Kidney tubule cell (primary cell): ENCODE measurements around the gene TJP1.

Source experiments
- DNase-seq: peaks from one replicate; pipeline ENCODE4 v3.0.0-alpha.2; 2018; ENCODE audit warnings: low spot score

Gene TJP1

DNA sequence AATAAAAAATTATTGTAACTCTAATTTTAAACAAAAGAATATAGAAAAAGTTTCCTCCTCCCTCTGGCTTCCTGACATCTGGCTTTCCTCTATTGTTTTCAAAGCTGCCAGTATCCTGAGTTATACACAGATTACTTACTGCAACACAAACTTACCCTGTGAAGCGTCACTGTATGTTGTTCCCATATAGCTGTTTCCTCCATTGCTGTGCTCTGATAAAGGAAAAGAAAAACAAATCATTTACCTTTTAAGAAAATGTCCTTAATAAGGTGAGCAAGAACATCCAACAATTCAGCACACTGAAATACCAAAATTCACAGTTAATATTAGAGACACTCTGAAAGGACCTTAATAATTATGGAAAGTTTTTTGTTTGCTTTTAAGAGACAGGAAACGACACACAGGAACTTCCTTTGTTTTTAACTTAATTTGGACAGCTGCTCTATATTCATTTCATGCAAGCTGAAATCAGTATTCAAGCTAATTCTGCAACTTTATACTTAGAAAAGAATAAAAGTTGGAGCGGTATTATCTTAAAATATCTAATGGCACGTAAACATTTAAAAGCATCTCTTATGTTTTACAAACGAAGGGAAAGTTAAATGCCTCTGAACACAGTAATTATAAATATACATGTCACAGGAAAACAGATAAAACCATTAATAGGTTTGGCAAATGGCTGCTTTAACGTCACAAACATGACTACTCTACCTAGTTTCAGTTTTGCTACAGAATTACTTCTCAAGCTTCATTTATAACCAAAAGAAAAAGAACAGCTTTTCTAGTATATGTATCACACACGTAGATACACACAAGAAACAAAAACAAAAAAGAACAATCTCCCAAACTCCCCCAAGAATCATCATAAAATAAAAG, 21.5 kb downstream of the TJP1 start:
- no peak for DNase-seq

DNA sequence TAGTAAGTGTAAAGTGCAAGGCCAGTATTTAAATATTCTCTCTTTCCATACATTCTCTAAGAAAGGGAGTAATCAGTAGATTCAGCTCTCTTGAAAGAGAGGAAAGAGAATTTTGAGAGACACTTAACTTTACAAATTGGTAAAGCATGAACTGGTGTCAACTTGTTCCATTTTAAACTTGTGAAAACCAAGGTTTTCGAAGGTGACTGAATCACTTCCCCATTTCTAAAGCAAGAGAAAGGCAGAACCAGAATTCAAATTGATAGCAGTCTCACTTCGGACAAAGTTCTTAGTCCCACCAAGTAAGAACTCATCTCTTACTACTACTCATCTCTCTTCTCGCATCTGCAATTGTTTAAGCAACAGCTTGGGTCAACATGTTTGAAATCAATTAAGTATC, 22.4 kb downstream of the TJP1 start:
- DNase-seq: no peak

DNA sequence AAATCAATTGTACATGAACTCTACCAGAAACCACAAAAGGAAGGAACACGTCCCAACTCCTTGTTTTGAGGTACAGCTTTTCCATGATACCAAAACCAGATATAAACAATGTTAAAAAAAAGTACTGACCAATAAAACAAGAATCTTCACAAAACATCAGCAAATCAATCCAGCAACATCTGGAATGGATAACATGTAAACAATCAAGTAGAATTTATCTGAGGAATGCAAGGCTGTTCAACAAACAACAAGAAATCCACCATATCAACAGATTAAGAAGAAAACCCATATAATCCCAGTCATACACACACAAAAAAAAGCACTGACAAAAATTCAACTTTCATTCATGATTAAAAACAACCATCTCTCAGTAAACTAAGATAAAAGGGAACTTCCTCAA, 26.7 kb downstream of the TJP1 start:
- DNase-seq: no peak

DNA sequence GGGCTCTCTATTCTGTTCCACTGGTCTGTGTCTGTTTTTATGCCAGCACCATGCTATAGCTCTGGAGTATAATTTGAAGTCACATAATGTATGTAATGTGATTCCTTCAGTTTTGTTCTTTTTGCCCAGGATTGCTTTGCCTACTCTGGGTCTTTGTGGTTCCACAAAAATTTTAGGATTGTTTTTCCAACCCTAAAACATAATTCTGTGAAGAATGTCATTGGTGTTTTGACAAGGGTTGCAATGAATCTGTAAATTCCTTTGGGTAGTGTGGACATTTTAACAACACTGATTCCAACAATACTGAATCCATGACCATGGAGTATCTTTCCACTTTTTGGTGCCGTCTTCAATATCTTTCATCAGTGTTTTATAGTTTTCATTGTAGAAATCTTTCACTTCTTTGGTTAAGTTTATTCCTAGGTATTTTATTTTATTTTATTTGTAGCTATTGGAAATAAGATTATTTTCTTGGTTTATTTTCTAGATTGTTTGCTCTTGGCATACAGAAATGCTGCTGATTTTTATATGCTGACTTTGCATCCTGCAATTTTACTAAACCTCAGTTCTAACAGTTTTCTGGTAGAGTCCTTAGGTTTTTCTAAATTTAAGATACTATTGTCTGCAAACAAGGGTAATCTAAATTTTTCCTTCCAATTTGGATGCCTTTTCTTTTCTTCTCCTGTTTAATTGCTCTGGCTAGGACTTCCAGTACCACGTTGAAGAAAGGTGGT, 29.7 kb downstream of the TJP1 start:
- no peak for DNase-seq

DNA sequence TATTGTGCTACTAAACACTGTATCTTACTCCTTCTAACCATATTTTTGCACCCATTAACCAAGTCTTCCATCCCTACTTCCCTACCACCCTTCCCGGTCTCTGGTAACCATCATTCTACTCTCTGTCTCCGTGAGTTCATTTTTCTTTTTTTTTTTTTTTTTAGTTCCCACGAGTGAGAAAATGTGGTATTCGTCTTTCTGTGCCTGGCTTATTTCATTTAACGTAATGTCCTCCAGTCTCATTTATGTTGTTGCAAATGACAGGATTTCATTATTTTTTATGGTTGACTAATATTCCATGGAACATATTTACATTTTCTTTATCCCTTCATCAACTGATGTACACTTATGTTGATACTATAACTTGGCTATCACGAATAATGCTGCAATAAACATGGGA, 31.7 kb downstream of the TJP1 start:
- no peak for DNase-seq

DNA sequence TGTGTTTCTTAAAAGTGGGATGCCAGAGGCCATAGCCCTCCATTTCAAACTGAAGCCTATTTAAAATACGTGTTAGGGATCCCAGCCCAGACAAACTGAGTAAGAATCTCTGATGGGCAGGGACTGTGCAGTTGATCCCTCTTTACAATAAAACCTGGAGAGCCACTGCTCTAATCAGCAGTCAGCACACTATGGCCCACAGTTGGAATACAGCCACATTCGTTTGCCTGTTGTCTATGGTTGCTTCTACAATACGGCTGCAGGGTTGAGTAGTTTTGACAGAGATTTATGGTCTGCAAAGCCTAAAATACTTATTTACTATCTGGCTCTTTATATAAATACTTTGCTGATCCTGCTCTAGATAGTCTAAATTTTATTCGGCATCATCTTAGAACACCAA, 32.4 kb downstream of the TJP1 start:
- DNase-seq: no peak

DNA sequence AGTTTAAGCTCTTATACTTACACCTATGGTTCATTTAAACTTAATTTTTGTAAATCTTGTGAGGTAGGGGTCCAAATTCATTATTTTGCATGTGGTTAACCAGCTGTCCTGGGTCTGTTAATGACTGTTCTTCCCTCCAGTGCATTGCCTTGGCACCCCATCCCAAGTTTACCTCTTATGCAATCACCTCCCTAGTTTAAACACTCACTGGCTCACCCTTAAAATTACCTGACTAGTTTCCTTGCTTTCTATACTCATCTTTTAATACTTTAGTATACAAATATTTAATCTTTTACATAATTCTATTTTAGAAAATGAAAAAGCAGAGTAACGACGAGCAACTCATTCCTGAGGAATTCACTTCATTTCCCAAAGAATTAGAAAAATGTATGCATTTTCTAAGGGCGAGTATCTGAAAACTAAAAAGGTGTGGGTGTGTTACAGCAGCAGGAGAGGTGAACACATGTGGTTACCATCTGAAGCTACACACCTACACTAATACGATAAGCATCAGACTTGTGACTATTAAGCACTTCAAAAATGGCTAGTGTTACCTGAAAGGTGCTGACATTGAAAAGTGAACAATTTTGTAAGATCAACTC, 33.7 kb downstream of the TJP1 start:
- no peak for DNase-seq

DNA sequence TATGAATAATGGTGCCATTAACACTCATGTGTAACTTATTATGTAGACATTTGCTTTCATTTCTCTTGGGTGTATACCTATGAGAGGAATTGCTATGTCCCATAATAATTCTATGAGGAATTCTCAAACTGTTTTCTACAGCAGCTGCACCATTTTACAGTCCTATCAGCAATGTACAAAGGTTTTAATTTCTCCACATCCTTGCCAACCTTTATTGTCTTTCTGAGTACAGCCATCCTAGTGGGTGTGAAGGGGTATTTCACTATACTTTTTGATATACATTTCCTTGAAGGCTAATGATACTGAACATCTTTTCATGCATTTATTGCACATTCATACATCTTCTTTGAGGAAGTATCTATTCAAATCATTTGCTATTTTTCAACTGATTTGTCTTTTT, 34.5 kb downstream of the TJP1 start:
- DNase-seq: no peak

DNA sequence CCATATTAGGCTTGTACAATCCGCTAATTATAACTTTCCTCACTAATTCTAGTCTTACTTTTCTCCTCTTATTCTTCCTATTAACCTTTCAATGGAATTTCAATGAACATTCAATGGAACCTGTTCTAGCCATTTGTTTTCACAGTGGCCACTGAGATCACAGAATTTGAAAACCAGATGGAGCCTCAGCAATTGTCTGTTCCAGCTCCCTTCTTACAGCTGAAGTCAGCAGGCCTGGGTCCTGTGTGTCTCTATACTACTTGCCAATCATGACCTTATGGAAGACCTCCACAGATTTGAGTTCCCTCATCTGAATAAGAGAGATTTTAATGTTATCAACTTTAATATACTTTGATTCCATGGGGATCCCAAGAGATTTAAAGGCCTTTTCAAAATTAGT, 36.6 kb downstream of the TJP1 start:
- DNase-seq: no peak

DNA sequence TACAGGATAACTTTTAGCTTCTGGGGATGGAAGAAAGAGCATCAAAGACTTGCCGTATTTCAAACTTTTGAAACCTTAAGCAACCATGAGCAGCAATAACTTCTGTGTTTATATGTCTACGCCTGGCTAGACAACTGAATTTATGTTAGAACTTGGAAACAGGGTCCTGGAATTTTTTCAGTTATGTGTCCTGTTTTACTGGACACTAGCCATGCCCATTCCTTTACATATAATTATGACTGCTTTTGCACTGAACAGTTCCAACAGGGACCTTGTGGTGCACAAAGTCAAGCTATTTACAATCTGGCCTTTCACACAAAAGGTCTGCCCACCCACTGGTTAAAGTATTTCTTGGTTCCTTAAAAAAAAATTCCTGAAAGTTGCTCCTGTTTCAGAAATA, 37.1 kb downstream of the TJP1 start:
- no peak for DNase-seq

DNA sequence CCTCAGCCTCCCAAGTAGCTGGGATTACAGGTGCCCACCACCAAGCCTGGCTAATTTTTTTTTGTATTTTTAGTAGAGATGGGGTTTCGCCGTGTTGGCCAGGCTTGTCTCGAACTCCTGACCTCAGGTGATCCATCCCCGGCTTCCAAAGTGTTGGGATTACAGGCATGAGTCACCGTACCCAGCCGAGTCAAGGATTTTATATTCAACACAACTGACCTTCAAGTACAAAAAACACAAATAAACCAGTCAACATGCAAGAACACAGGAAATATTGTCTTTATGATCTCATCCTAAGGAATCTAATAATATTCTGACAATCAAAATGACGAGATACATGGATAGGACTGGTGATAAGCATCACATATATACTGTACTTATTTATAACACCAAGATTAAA, 37.9 kb downstream of the TJP1 start:
- no peak for DNase-seq

DNA sequence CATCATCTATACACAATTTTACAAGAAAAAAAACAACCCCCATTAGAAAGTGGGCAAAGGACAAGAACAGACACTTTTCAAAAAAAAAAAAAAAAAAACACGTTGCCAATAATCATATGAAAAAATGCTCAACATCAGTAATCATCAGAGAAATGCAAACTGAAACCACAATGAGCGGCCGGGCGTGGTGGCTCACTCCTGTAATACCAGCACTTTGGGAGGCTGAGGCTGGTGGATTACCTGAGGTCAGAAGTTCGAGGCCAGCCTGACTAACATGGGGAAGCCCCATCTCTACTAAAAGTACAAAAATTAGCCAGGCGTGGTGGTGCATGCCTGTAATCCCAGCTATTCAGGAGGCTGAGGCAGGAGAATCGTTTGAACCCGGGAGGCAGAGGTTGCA, 39.5 kb downstream of the TJP1 start:
- DNase-seq: peak; percentile 46

DNA sequence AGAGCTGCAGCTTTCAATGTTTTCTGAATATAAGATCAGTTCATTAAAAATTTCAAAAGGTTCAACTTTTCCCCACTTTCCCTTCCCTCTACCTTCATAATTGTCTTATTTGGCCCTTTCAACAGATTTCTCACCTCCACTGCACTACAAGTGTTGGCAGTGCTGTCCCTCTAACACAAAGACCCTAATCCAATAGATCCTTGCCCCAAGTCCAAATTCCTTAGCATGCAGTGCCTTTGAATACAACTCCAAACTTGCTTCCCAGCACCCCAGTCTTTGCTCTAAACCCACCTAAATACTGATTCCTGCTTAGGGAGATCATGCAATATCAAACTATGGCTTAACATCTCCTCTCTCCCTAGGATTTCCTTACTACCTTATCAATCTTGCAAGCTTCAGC, 43.9 kb downstream of the TJP1 start:
- no peak for DNase-seq

DNA sequence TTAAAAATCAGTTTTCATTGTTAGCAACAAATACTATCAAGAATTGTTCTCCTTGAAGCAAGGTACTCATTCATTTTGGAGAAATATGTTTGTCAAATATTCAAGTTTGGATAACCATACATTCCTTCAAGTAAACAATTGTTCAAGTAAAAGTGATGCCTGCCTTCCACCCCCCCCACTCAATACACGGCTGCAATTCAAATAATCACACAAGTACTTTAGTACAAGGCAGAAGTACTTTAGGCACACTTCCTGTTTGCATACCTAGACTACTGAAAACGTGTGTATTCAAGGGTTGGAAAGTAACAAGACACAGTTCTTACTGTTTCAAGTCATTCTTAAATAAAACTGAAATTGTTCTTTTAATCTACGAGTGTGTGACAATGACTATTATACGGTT, 45.4 kb downstream of the TJP1 start:
- DNase-seq: no peak

DNA sequence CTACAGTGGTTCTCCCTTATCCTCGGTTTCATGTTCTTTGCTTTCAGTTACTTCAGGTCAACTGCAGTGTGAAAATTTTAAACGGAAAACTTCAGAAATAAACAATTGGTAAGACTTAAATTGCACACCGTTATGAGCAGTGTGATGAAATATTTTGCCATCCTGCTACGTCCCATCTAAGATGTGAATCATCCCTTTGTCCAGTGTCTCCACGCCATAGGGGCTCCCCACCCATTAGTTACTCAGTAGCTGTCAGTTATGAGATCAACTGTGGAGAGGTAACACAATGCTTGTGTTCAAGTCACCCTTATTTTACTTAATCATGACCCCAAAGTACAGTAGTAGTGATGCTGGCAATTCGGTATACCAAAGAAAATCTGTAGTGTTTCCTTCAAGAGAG, 47.4 kb downstream of the TJP1 start:
- DNase-seq: peak; percentile 79

DNA sequence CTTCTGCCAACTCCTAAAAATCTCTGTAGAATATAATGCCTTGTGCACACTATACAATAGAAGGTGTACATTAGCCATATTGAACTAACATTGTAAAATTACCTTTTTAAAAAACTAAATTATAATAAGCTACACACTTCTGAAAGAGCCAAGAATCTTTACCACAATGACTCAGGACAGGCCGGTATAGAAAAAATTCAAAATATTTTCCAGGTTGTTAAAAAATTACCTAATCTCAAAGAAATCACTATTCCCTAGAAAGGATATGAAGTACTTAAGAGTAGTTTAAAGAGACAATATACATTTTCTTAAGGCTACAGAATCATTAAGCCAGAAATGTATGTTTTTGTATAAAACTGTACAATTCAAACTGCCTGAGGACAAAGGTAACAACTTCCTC, 48.5 kb downstream of the TJP1 start:
- peak; percentile 16 for DNase-seq

DNA sequence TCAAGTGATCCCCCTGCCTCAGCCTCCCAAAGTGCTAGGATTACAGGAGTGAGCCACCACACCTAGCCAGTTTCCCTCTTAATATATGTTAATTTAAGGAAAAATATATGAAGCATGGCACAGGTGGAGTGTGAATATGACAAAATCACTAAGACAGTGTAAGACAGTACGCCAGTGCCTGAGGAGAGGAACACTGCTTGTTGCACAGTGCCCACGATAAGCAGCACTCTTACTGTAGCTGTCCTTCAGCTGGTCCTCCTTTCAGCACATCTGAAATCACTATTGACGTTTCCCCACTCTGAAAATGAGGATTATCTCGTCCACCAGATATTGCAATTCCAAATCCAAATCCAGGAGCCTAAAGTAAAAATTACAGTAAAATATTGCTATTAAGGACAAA, 49.3 kb downstream of the TJP1 start:
- DNase-seq: no peak

DNA sequence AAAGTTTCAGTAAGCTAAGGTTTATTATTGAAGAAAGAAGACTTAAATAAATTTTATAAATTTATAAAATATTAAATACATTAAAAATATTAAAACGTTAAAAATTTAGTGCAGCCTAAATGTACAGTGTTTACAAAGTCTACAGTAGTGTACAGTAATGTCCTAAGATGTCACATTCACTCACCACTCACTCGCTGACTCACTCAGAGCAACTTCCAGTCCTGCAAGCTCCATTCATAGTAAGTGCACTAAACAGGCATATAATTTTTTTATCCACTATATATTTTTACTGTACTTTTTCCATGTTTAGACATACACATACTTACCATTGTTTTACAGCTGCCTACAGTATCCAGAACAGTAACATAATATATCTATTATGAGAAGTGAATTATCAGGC, 51.5 kb downstream of the TJP1 start:
- peak; percentile 22 for DNase-seq

DNA sequence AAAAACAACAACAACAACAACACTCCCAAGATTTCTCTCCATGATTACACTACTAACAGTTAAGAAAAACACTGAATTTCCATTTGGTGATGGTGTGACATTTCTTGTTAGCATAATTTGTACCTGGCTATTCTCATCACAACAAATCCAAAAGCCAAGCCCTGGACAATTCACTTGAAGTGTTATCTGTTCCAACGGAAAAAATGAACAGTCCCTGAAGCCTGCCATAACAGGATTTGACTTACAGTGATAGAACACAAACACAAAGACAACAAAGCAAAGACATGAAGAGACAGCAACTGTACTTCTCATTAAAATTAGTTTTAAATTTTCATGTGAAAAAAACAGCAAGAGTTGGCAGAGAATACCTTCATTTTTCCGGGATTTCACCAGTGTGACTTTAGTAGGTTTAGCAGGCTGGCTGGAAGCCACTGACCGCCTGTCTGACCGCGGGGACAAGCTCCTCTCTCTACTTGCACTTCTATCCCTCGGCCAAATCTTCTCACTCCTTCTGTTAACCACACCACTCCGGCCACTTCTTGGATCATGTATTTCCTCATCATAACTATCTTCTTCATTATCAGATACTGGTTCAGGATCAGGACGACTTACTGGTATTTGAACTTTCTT, 56.3 kb downstream of the TJP1 start:
- DNase-seq: no peak

DNA sequence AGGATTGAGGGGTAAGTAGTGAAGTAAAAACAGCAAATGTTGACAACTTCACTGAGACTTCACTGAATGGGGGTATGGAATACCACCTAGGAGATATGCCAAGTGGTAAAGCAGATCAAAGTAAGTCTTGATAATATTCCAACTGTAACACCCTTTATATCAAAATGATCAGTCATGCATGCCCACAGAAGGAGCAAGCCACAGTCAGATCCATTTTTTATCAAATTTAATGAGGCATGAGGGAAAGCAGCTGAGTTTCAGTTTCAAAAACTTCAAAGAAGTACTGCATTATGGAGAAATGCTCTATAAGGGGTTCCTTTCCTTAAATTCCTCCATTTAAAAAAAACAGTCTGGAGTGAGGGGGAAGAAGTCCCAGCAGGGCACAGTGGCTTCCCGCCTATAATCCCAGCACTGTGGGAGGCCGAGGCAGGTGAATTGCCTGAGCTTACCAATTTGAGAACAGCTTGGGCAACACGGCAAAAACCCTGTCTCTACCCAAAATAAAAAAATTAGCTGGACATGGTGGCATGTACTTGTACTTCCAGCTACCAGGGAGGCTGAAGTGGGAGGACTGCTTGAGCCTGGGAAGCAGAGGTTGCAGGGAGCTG, 56.9 kb downstream of the TJP1 start:
- no peak for DNase-seq

DNA sequence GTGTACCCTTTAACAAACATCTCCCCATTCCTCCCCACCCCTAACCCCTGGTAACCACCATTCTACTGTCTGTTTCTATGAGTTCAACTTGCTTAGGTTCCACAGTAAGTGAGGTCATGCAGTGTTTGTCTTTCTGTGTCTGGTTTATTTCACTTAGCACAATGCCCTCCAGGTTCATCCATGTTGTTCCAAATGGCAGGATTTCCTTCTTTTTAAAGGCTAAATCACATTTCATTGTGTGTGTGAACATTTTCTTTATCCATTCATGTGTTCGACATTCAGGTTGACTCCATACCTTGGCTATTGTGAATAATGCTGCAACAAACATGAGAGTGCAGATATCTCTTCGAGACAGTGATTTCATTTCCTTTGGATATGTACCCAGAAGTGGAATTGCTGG, 62.7 kb downstream of the TJP1 start:
- no peak for DNase-seq
